WTC11 (cell line): ENCODE measurements around the gene DENND11.

Source experiments
- TCF7 ChIP-seq: sonication (generic); formaldehyde crosslinking; IDR thresholded peaks from 2 replicates; pipeline ENCODE4 v1.8.0; 2022; ENCODE audit warnings: mild to moderate bottlenecking, low read depth, missing genetic modification reagents, moderate library complexity
- TF ChIP-seq, protein P1 (sequence below): fragments of 200-600 bp; IDR thresholded peaks from 2 replicates; pipeline ENCODE4 v1.8.0; 2022; ENCODE audit warnings: antibody characterized with exemption
- TF ChIP-seq, protein P2 (sequence below): sonication (generic); formaldehyde crosslinking; IDR thresholded peaks from 2 replicates; pipeline ENCODE4 v1.8.0; 2022; ENCODE audit warnings: mild to moderate bottlenecking, missing genetic modification reagents
- TF ChIP-seq, protein P3 (sequence below): sonication (generic); formaldehyde crosslinking; IDR thresholded peaks from 2 replicates; pipeline ENCODE4 v1.8.0; 2022; ENCODE audit warnings: mild to moderate bottlenecking, missing genetic modification reagents

DNA sequence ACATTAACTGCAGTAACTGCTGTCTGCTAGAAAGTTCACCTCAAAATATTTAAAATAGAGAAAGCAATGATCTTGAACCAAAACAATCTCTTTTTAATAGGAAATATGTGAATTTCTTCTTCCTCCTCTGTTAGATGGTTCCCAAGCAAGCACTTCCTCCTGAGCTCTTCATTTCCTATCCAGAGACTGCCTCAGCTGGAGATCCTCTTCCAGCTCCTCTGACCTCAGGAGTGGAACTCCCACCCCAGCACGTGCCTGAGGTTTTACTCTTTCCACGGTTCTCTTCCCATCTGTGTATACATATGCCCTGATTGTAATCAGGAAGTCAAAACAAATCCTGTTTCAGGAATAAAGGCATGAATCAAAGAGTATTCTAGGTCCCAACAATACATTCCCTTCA is 5.6 kb downstream of the DENND11 start:
- TF ChIP-seq TCF7 (CRISPR knock-in tag) = no peak
- TF ChIP-seq, protein P1, sequence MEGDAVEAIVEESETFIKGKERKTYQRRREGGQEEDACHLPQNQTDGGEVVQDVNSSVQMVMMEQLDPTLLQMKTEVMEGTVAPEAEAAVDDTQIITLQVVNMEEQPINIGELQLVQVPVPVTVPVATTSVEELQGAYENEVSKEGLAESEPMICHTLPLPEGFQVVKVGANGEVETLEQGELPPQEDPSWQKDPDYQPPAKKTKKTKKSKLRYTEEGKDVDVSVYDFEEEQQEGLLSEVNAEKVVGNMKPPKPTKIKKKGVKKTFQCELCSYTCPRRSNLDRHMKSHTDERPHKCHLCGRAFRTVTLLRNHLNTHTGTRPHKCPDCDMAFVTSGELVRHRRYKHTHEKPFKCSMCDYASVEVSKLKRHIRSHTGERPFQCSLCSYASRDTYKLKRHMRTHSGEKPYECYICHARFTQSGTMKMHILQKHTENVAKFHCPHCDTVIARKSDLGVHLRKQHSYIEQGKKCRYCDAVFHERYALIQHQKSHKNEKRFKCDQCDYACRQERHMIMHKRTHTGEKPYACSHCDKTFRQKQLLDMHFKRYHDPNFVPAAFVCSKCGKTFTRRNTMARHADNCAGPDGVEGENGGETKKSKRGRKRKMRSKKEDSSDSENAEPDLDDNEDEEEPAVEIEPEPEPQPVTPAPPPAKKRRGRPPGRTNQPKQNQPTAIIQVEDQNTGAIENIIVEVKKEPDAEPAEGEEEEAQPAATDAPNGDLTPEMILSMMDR = no peak
- TF ChIP-seq, protein P2, sequence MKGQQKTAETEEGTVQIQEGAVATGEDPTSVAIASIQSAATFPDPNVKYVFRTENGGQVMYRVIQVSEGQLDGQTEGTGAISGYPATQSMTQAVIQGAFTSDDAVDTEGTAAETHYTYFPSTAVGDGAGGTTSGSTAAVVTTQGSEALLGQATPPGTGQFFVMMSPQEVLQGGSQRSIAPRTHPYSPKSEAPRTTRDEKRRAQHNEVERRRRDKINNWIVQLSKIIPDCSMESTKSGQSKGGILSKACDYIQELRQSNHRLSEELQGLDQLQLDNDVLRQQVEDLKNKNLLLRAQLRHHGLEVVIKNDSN (CRISPR knock-in tag) = no peak
- TF ChIP-seq, protein P3, sequence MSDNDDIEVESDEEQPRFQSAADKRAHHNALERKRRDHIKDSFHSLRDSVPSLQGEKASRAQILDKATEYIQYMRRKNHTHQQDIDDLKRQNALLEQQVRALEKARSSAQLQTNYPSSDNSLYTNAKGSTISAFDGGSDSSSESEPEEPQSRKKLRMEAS (CRISPR knock-in tag) = no peak
